ENCODE results near the gene ZNF592.

DNA sequence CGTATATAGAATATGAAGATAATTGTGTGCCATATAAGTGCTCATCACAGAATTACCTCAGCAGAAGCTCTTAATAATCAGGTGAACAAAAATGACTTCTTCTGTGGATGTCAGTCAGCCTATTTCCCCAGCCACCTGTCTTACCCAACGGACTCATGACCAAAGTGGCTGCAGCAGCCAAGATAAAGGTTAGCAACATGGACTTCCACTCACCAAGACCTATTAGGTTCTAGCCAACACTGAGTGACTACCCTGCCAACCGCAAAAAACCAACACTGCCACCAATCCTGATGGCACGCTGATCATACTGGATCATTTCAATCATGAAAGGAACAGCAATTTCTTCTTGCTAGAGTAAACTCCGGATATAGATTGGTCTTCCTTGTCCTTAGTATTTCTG lies 44.6 kb upstream of the ZNF592 start:
- TF ChIP-seq, protein P1, sequence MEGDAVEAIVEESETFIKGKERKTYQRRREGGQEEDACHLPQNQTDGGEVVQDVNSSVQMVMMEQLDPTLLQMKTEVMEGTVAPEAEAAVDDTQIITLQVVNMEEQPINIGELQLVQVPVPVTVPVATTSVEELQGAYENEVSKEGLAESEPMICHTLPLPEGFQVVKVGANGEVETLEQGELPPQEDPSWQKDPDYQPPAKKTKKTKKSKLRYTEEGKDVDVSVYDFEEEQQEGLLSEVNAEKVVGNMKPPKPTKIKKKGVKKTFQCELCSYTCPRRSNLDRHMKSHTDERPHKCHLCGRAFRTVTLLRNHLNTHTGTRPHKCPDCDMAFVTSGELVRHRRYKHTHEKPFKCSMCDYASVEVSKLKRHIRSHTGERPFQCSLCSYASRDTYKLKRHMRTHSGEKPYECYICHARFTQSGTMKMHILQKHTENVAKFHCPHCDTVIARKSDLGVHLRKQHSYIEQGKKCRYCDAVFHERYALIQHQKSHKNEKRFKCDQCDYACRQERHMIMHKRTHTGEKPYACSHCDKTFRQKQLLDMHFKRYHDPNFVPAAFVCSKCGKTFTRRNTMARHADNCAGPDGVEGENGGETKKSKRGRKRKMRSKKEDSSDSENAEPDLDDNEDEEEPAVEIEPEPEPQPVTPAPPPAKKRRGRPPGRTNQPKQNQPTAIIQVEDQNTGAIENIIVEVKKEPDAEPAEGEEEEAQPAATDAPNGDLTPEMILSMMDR (IDR thresholded peaks at IDR 0.05): no peak
- TF ChIP-seq POLR2A (IDR thresholded peaks at IDR 0.05): no peak
- no peak for TF ChIP-seq POLR2AphosphoS5 (IDR thresholded peaks at IDR 0.05)
- no peak for TF ChIP-seq EP300 (IDR thresholded peaks at IDR 0.05)

All from sigmoid colon (tissue), 4 donors.